GDM1 (cell line): Measurements from ENCODE around the gene SAMD4A.

Experiments
- DNase-seq: peaks from one replicate; lab custom pipeline; 2025; lab: John Stamatoyannopoulos, UW

Gene SAMD4A

GRCh38 chr14:54834727-54835126 lies 267.8 kb downstream of the SAMD4A start:
- no peak for DNase-seq

GRCh38 chr14:54836231-54836630 lies 269.3 kb downstream of the SAMD4A start:
- DNase-seq, result no peak

- no peak for DNase-seq
These were observed 270.7 kb downstream of the SAMD4A start for GRCh38 chr14:54837508-54838149.

GRCh38 chr14:54838931-54839512 lies 272.1 kb downstream of the SAMD4A start:
- no peak for DNase-seq

GRCh38 chr14:54839701-54840119 lies 272.8 kb downstream of the SAMD4A start:
- no peak for DNase-seq

GRCh38 chr14:54840336-54840735 lies 273.4 kb downstream of the SAMD4A start:
- DNase-seq, result no peak

- DNase-seq, result no peak
These were observed 273.9 kb downstream of the SAMD4A start for GRCh38 chr14:54840798-54841197.
